ENCODE data around the gene LPP. TPM values are rescaled to one million over a fixed set of nuclear protein-coding genes. Genes with fewer than 3 reads are reported as not detected.

The LPP gene
- total RNA-seq, 5 donors from 2014 or later (not counting 1 experiment from before 2014, with no cell fraction given) = 23.8 to 82.6 (median 39.3) TPM

GRCh38 chr3:188827576-188827975, 673.6 kb downstream of the LPP start:
- WGBS (ENCODE audit: insufficient coverage) = 71% methylated on average over 2 of the region's 3 CpGs
- Mint-ChIP-seq H3K4me1 (peaks cover 0 to 6% (median 0%) of the 10 kb centered on the region in 3 donors), H3K27ac (no peak overlapping the region), H3K4me3 (no peak overlapping the region), H3K9me3 (no peaks in the 10 kb centered on the region), H3K27me3 (no peaks in the 10 kb centered on the region), H3K36me3 (peaks cover 2% of the 10 kb centered on the region)
- Histone ChIP-seq H3K36me3 (ENCODE audit: control insufficient read depth in 2 of 2, extremely low read depth in 1 of 2, insufficient read depth in 1 of 2, low read length in 1 of 2) (no peaks in the 10 kb centered on the region), H3K27ac (ENCODE audit: low read length) (no peak overlapping the region), H3K27me3 (replicated peaks in 1 of 2; ENCODE audit: control insufficient read depth in 2 of 2, extremely low read depth in 1 of 2, insufficient read depth in 2 of 2, low read length in 1 of 2) (no peaks in the 10 kb centered on the region), H3K4me1 (ENCODE audit: control insufficient read depth in 1 of 2, extremely low read depth in 1 of 2, insufficient read depth in 2 of 2, low read length in 2 of 2) (no peaks in the 10 kb centered on the region), H3K4me3 (ENCODE audit: control insufficient read depth in 1 of 2, extremely low read depth in 1 of 2, low read length in 1 of 2) (no peak overlapping the region), H3K9me3 (no peaks in the 10 kb centered on the region)
- DNase-seq = no peak
- ATAC-seq (replicated peaks in 1 of 4) = no peak
- POLR2A ChIA-PET = no interaction called here
- CTCF ChIA-PET = no interaction called here

DNA sequence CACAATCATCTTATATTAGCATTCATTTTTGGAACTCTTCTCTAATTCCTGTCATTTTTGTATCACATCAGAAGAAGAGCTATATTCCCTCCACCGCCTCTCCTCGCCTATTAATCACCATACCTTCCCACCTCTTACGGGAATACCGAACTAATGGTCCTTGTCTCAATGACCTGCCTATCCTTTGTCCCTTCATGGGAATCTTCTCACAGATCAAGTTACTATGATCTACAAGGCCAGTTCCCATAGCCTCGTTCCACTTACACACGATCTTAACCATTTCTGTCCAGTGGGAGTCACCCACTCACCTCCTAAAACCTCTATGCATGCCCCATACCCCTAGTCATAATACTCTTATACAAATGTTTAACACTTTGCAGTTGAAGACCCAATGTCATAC, 675.2 kb downstream of the LPP start:
- no peaks in the 10 kb centered on the region for H3K27me3 ChIP-seq (replicated peaks in 1 of 2; ENCODE audit: control insufficient read depth in 2 of 2, extremely low read depth in 1 of 2, insufficient read depth in 2 of 2, low read length in 1 of 2)
- Mint-ChIP-seq H3K36me3 (no peaks in the 10 kb centered on the region), H3K4me3 (no peak overlapping the region), H3K27ac (no peak overlapping the region), H3K4me1 (peaks cover 8 to 11% (median 10%) of the 10 kb centered on the region in 3 donors), H3K9me3 (no peaks in the 10 kb centered on the region), H3K27me3 (no peaks in the 10 kb centered on the region)
- POLR2A ChIA-PET = no interaction called here
- no peaks in the 10 kb centered on the region for H3K36me3 ChIP-seq (ENCODE audit: control insufficient read depth in 2 of 2, extremely low read depth in 1 of 2, insufficient read depth in 1 of 2, low read length in 1 of 2)
- H3K4me1 ChIP-seq (ENCODE audit: control insufficient read depth in 1 of 2, extremely low read depth in 1 of 2, insufficient read depth in 2 of 2, low read length in 2 of 2) = no peaks in the 10 kb centered on the region
- no peak overlapping the region for H3K4me3 ChIP-seq (ENCODE audit: control insufficient read depth in 1 of 2, extremely low read depth in 1 of 2, low read length in 1 of 2)
- H3K9me3 ChIP-seq = no peaks in the 10 kb centered on the region
- DNase-seq (no peak), ATAC-seq (replicated peaks in 1 of 4) (no peak)
- 99% methylated on average over 6 of the region's 6 CpGs for WGBS (ENCODE audit: insufficient coverage)
- CTCF ChIA-PET = interaction anchor here in 1 of 2 donors (0.7 kb wide), 1 partner anchor 12 kb away, joined by 3 read pairs; no protein-coding TSS in a partner anchor
- H3K27ac ChIP-seq (ENCODE audit: low read length) = no peak overlapping the region

- Mint-ChIP-seq H3K9me3 (no peaks in the 10 kb centered on the region), H3K36me3 (no peaks in the 10 kb centered on the region), H3K27ac (no peak overlapping the region), H3K27me3 (no peaks in the 10 kb centered on the region), H3K4me3 (no peak overlapping the region), H3K4me1 (peaks cover 13 to 15% (median 14%) of the 10 kb centered on the region in 3 donors)
- no CpG with 5 or more reads among the region's 3 CpGs for WGBS (ENCODE audit: insufficient coverage)
- ChIA-PET POLR2A (no interaction called here), CTCF (interaction anchor here in 1 of 2 donors (0.7 kb wide), 1 partner anchor 314 kb away, joined by 7 read pairs; no protein-coding TSS in a partner anchor)
- DNase-seq (no peak), ATAC-seq (replicated peaks in 1 of 4) (no peak)
- peaks cover 4% of the 10 kb centered on the region in 2 experiments for H3K4me1 ChIP-seq (ENCODE audit: control insufficient read depth in 1 of 2, extremely low read depth in 1 of 2, insufficient read depth in 2 of 2, low read length in 2 of 2)
- no peak overlapping the region for H3K27ac ChIP-seq (ENCODE audit: low read length)
- H3K4me3 ChIP-seq (ENCODE audit: control insufficient read depth in 1 of 2, extremely low read depth in 1 of 2, low read length in 1 of 2) = no peak overlapping the region
- H3K9me3 ChIP-seq = no peaks in the 10 kb centered on the region
- no peaks in the 10 kb centered on the region for H3K36me3 ChIP-seq (ENCODE audit: control insufficient read depth in 2 of 2, extremely low read depth in 1 of 2, insufficient read depth in 1 of 2, low read length in 1 of 2)
- no peaks in the 10 kb centered on the region for H3K27me3 ChIP-seq (replicated peaks in 1 of 2; ENCODE audit: control insufficient read depth in 2 of 2, extremely low read depth in 1 of 2, insufficient read depth in 2 of 2, low read length in 1 of 2)
These were observed 675.6 kb downstream of the LPP start for GRCh38 chr3:188829576-188829975.

DNA sequence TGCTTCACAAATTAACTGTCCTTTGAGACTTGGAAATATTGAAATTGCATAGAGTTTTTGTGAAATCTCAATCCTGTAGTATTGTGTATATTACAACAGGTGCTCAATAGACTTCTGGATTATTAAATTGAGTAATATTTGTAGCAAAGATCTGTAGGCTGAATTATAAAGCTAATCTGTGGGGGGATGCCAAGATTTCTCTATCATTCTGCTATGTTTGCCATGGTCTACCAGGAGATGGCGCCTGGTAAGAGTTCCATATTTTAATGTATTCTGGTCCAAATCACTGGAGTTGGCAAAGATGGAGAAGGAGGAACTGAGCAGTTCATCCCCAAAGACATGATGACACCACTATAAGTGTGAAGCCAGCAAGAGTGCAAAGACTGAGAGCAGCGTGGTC, 676.9 kb downstream of the LPP start:
- ATAC-seq (replicated peaks in 1 of 4) (no peak), DNase-seq (no peak)
- Mint-ChIP-seq H3K36me3 (no peaks in the 10 kb centered on the region), H3K27me3 (no peaks in the 10 kb centered on the region), H3K9me3 (no peaks in the 10 kb centered on the region), H3K27ac (no peak overlapping the region), H3K4me3 (no peak overlapping the region), H3K4me1 (peaks cover 18 to 19% (median 18%) of the 10 kb centered on the region in 3 donors)
- no CpG with 5 or more reads among the region's 2 CpGs for WGBS (ENCODE audit: insufficient coverage)
- ChIA-PET POLR2A (no interaction called here), CTCF (no interaction called here)
- H3K9me3 ChIP-seq = no peaks in the 10 kb centered on the region
- H3K27me3 ChIP-seq (replicated peaks in 1 of 2; ENCODE audit: control insufficient read depth in 2 of 2, extremely low read depth in 1 of 2, insufficient read depth in 2 of 2, low read length in 1 of 2) = no peaks in the 10 kb centered on the region
- H3K4me1 ChIP-seq (ENCODE audit: control insufficient read depth in 1 of 2, extremely low read depth in 1 of 2, insufficient read depth in 2 of 2, low read length in 2 of 2) = peaks cover 4 to 6% of the 10 kb centered on the region in 2 experiments
- H3K27ac ChIP-seq (ENCODE audit: low read length) = no peak overlapping the region
- H3K4me3 ChIP-seq (ENCODE audit: control insufficient read depth in 1 of 2, extremely low read depth in 1 of 2, low read length in 1 of 2) = no peak overlapping the region
- H3K36me3 ChIP-seq (ENCODE audit: control insufficient read depth in 2 of 2, extremely low read depth in 1 of 2, insufficient read depth in 1 of 2, low read length in 1 of 2) = no peaks in the 10 kb centered on the region

DNA sequence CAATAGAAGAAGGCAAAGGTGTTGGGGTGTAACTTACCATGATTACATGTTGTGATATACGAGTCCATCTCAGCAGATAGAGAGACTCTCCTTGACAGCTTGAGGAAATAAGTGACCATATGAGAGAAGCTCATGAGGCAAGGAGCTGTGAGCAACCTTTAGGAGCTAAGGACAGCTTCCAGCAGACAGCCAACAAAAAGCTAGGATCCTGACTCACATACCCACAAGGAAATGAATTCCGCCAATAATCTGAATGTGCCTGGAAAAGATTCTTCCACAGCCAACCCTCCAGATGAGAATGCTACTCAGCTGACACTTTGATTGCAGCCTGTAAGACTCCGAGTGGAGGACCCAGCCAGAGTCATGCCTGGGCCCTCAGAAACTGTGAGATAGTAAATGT, 678.2 kb downstream of the LPP start:
- Histone ChIP-seq H3K9me3 (no peaks in the 10 kb centered on the region), H3K4me1 (ENCODE audit: control insufficient read depth in 1 of 2, extremely low read depth in 1 of 2, insufficient read depth in 2 of 2, low read length in 2 of 2) (peaks cover 4 to 6% of the 10 kb centered on the region in 2 experiments), H3K36me3 (ENCODE audit: control insufficient read depth in 2 of 2, extremely low read depth in 1 of 2, insufficient read depth in 1 of 2, low read length in 1 of 2) (no peaks in the 10 kb centered on the region), H3K27me3 (replicated peaks in 1 of 2; ENCODE audit: control insufficient read depth in 2 of 2, extremely low read depth in 1 of 2, insufficient read depth in 2 of 2, low read length in 1 of 2) (no peaks in the 10 kb centered on the region), H3K4me3 (ENCODE audit: control insufficient read depth in 1 of 2, extremely low read depth in 1 of 2, low read length in 1 of 2) (no peak overlapping the region), H3K27ac (ENCODE audit: low read length) (no peak overlapping the region)
- Mint-ChIP-seq H3K27me3 (no peaks in the 10 kb centered on the region), H3K27ac (no peak overlapping the region), H3K4me1 (peaks cover 12 to 19% (median 18%) of the 10 kb centered on the region in 3 donors), H3K4me3 (no peak overlapping the region), H3K36me3 (no peaks in the 10 kb centered on the region), H3K9me3 (no peaks in the 10 kb centered on the region)
- no peak for DNase-seq
- CTCF ChIA-PET = interaction anchor here in 1 of 2 donors (0.6 kb wide), 1 partner anchor 1518 kb away, joined by 3 read pairs; no protein-coding TSS in a partner anchor
- POLR2A ChIA-PET = no interaction called here
- no peak for ATAC-seq (replicated peaks in 1 of 4)
- 100% methylated on average over 1 of the region's 3 CpGs for WGBS (ENCODE audit: insufficient coverage)

- Mint-ChIP-seq H3K36me3 (peaks cover 7% of the 10 kb centered on the region), H3K27ac (no peak overlapping the region), H3K4me3 (no peak overlapping the region), H3K4me1 (peaks cover 12 to 19% (median 18%) of the 10 kb centered on the region in 3 donors), H3K9me3 (no peaks in the 10 kb centered on the region), H3K27me3 (no peaks in the 10 kb centered on the region)
- H3K27ac ChIP-seq (ENCODE audit: low read length) = no peak overlapping the region
- H3K36me3 ChIP-seq (ENCODE audit: control insufficient read depth in 2 of 2, extremely low read depth in 1 of 2, insufficient read depth in 1 of 2, low read length in 1 of 2) = no peaks in the 10 kb centered on the region
- H3K4me1 ChIP-seq (ENCODE audit: control insufficient read depth in 1 of 2, extremely low read depth in 1 of 2, insufficient read depth in 2 of 2, low read length in 2 of 2) = peaks cover 4 to 6% of the 10 kb centered on the region in 2 experiments
- DNase-seq (no peak), ATAC-seq (replicated peaks in 1 of 4) (no peak)
- CTCF ChIA-PET = no interaction called here
- POLR2A ChIA-PET = no interaction called here
- no peak overlapping the region for H3K4me3 ChIP-seq (ENCODE audit: control insufficient read depth in 1 of 2, extremely low read depth in 1 of 2, low read length in 1 of 2)
- H3K9me3 ChIP-seq = no peaks in the 10 kb centered on the region
- H3K27me3 ChIP-seq (replicated peaks in 1 of 2; ENCODE audit: control insufficient read depth in 2 of 2, extremely low read depth in 1 of 2, insufficient read depth in 2 of 2, low read length in 1 of 2) = no peaks in the 10 kb centered on the region
- 95% methylated on average over 2 of the region's 5 CpGs for WGBS (ENCODE audit: insufficient coverage)
These were observed 679.2 kb downstream of the LPP start for GRCh38 chr3:188832961-188833721.

All from T-cell (primary cell).